C4-2B (cell line): Measurements from ENCODE around the gene RP9.

ENCODE experiments used
- ZFX ChIP-seq: fragments of 450-650 bp; IDR thresholded peaks from 2 replicates; pipeline ENCODE4 v1.6.1; 2017
- TF ChIP-seq, protein P1 (sequence below): fragments of 450-650 bp; conservative IDR thresholded peaks from 2 replicates; pipeline ENCODE4 v1.5.1; 2017; ENCODE audit warnings: mild to moderate bottlenecking

DNA sequence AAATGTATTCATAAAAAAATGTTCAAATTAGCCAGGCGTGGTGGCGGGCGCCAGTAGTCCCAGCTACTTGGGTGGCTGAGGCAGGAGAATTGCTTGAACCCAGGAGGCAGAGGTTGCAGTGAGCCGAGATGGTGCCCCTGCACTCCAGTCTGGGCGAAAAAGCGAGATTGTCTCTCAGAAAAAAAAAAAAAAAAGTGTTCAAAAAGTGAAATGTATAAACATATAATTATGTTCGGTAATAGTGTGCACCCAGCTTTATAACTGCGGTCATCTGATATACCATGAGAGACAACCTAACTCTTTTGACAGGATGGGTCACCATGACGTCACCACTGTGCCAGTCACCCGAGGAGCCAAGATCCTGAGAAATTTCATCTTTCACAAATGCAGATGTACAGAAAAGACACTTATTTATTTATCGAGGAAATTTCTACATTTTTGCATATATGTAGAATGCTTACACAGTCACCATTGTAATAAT lies 594 bp upstream of the RP9 start:
- TF ChIP-seq, protein P1, sequence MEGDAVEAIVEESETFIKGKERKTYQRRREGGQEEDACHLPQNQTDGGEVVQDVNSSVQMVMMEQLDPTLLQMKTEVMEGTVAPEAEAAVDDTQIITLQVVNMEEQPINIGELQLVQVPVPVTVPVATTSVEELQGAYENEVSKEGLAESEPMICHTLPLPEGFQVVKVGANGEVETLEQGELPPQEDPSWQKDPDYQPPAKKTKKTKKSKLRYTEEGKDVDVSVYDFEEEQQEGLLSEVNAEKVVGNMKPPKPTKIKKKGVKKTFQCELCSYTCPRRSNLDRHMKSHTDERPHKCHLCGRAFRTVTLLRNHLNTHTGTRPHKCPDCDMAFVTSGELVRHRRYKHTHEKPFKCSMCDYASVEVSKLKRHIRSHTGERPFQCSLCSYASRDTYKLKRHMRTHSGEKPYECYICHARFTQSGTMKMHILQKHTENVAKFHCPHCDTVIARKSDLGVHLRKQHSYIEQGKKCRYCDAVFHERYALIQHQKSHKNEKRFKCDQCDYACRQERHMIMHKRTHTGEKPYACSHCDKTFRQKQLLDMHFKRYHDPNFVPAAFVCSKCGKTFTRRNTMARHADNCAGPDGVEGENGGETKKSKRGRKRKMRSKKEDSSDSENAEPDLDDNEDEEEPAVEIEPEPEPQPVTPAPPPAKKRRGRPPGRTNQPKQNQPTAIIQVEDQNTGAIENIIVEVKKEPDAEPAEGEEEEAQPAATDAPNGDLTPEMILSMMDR = peak; percentile 56; the same call in 1 of the 2 replicates
- TF ChIP-seq ZFX = no peak
